Activated gamma-delta T cell treated with Interleukin-2 at 50 U/mL for 16 hours (primary cell): ENCODE results near the gene RNF146.
"Not testable (repeated sequence)": the region's sequence is repeated elsewhere in the genome, so short reads cannot be mapped to it uniquely, and the experiment has no call there.

ENCODE experiments used
- DNase-seq: peaks from one replicate; pipeline ENCODE4 v3.0.0-alpha.2; 2020

Gene RNF146

DNA sequence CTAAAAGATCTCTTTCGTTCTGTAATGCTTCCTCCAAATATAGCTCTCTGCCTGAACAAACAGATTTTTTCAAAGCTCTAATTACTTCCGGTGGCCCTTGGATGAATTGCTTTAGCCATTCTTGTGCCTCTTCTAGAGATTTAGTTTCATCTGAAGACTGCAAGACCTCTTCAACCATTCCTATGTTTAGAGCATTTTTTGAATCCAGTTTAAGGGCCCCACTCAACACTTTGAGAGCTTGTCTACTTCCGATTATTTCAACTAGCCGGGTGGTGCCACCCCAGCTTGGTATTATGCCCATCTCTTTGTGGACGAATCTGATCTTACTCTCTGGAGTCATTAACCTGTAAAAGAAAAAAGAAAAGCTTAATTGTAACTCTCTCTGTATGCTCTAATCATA is 23.3 kb downstream of the RNF146 start:
- no peak for DNase-seq

DNA sequence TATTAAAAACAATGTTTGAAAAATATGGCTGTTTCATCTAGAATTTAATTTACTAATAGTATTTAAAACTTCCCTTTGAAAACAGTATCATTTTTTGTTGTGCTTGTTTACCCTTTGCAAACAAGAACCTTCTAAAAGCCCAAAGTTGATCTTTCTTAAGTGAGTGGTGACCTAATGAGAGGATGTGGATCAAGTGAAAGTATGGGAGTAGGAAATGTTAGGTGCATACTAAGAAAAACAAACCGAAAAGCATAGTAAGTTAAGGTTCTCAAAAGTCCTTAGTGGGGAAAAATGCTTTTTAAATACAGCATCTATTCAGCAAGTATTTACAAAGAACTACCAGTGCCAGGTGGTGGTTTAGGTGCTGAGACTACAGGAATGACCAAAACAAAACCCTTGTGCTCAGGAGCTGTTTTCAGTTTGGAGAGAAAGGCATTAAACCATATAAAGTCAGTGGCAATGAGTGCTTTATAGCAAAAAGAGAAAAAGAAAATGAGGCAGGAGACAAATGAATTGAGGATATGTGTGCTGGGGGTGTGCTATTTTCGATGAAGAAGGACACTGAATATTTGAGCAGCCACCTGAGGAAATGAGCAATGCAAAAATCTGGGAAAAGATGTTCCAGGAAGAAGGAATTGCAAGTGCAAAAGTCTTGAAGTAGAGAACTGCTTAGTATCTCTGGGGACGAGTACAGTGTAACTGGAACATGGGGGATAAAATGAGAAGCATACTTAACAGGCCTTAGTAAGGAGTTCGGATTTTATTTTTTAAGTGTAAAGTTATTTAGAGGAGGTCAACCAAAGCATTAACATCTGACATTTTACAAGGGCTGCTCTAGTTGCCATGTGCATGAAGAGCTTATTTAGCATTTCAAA is 24.0 kb downstream of the RNF146 start:
- no peak for DNase-seq

DNA sequence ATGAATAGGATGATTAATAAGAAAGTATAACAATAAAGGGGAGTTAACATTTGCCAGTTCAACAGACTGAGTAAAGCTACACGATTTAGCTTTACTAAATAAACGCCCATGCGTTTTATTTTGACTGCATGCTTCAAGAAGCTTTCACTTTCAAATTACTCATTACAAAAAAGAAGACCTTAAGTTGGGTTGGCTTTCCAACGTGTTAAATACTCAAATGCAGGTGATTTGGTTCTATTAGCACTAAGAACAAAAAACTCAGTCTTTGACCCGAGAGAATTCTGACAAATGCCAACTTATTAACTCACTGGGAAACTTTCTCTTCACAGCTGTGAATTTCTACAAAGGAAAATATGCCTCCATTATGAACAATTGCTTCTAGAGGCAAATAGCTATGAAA is 24.8 kb downstream of the RNF146 start:
- no peak for DNase-seq

DNA sequence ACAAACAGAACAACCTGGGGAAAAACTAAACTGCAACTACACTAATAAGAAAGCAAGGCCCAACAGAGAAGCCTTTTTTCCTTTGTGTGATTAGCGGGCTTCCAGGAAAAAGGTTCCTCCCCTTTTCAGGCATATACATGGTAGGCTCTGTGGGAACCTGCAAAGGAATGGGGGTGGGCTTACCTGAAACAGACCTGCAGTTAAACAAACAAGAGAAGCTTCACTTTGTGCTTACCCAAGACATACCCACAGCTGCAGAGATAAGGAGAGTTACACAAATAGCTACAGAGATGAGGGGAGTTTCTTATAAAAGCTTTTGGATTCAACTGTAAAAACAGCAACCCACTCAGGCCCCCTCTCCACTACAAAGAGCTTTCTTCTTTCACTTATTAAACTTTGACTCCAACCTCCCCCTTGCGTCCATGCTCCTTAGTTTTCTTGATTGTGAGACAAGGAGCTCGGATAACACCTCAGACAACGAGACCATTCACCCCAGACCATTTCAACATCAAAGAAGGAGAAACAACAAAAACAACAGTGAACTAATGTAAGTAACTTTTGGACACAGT is 30.9 kb downstream of the RNF146 start:
- DNase-seq: no peak

DNA sequence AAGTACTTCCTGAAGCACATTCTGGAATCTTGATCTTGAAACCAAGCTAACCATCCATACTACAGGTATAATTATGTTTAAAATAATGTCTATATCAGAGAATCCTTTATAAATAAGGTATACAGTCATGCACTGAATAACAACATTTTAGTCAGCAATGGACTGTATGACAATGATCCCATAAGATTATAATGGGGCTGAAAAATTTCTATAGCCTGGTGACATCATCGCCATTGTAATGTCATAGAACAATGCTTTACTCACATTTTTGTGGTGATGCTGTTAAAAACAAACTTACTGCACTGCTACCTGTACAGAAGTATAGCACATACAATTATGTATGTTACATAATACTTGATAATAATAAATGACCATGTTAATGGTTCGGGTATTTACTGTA is 31.8 kb downstream of the RNF146 start:
- no peak for DNase-seq

DNA sequence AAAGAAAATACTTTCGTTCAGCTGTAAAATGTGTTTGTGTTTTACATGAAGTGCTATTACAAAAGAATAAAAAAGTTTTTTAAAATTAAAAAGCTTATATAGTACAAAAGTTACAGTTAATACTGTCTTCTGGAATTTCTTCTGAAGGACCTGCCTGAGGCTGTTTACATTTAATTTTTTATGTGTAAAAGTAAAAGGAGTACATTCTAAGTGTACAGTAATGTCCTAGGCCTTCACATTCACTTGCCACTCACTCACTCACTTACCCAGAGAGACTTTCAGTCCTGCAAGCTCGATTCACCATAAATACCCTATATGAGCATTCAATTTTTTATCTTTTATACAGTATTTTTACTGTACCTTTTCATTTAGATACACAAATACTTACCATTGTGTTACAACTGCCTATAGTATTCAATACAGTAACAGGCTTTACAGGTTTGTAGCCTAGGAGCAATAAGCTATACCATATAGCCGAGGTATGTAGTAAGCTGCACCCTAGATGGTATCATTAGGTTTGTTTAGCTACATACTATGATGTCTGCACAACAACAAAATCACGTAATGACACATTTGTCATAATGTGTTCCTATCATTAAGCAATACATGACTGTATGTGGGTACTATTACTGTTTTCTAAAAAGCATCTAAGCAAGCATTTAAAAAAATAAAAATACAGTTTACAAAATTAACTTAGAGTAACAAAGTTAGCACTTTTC is 33.0 kb downstream of the RNF146 start:
- no peak for DNase-seq

DNA sequence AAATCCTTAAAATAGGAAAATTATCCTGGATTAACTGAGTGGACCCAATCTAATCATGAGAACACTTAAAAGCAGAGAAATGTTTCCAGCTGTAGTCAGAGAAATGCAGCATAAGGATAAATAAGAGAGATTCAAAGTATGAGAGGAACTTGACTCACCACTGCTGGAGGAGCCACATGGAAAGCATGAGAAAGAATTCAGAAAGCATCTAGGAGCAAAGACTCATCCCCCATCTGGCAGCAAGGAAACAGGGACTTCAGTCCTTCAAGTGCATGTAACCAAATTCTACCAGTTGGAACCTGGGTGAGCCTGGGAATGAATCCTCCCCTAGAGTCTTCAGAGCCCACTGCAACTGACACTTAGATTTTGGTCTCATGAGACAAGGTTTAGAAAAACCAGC is 33.7 kb downstream of the RNF146 start:
- DNase-seq: no peak

DNA sequence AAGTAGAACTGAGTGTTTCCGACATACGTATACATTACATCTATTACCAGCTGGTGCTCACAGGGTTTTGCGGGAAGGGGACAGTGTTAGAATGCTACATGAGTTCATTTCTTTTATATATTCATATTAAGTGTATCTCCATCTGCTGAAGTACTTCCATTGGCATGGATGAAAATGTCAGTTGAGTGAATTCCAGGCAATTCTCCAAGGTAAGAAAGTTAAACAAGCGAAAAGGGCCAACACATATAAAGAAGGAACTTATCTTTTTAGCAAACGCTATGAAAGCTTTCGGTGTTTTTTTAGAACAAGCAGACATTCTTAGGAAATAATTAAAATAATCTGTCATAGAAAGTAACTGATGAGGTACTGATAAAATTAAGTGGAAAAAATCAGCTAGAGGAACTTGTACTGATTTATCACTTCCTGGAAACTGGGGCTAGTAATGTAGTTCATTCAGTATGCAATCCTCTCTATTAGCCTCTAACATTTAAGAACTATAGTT is 34.6 kb downstream of the RNF146 start:
- DNase-seq: no peak

DNA sequence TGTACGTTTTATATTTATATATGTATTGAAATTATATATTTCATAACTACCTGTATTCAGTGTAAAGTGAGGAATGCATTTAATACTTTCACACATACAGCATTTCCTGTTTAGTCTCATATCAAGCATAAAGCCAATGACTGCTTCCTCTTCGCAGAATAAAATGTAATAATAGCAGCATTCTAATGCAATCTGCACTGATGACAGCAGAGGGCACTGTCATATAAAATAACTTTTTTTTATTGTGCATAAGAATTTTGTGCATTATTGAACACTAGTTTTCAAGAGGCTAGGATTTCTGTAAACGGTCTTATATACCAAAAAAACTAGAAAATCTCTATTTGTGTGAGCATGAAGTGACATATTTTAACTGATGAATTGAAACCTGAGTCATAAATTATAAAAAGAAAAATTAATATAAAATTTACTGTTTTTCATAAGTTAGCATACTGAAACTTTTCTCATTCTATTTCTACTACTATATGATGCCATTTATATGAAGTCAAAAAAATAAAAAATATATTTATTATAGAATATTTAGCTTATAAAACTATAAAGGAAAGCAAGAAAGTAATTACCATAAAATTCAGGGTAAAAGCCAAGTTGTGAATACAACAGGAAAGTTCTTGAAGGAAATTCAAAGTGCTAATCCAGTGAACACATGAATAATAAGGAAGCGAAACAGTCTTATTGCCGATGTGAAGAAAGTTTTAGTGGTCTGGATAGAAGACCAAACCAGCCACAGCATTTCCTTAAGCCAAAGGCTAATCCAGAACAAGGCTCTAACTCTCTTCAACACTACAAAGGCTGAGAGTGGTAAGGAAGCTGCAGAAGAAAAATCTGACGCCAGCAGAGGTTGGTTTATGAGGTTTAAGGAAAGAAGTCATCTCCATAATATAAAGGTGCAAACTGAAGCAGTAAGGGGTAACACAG is 36.3 kb downstream of the RNF146 start:
- peak; percentile 16 for DNase-seq

DNA sequence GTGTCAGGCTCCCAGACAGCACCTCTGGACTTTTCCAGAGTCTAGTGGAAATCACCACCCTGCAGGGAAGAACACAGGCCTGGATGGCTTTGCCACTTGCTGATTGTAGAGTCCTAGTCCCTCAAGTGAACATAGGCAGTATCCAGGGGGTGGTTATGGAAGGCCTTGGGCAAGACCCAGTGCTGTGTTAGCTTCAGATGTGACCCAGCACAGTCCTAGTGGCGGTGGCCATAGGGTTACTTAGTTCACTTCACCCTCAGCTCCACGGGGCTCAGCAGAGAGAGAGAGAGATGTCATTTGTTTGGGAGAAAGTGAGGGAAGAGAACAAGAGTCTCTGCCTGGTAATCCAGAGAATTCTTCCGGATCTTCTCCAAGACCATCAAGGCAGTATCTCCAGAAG is 37.3 kb downstream of the RNF146 start:
- DNase-seq: no peak

DNA sequence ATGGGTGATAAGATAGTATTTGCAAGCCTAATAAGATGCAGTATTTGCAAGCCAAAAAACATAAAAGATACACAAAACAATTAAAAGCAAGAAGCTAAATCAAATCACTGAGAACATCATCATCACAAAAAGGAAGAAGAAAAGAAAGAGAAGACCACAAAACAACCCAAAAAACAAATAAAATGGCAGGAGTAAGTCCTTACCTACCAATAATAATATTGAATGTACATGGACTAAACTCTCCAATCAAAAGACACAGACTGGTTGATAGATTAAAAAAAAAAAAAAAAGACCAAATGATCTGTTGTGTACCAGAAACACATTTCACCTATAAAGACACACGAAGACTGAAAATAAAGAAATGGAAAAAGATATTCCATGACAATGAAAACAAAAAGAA is 39.1 kb downstream of the RNF146 start:
- DNase-seq: no peak

DNA sequence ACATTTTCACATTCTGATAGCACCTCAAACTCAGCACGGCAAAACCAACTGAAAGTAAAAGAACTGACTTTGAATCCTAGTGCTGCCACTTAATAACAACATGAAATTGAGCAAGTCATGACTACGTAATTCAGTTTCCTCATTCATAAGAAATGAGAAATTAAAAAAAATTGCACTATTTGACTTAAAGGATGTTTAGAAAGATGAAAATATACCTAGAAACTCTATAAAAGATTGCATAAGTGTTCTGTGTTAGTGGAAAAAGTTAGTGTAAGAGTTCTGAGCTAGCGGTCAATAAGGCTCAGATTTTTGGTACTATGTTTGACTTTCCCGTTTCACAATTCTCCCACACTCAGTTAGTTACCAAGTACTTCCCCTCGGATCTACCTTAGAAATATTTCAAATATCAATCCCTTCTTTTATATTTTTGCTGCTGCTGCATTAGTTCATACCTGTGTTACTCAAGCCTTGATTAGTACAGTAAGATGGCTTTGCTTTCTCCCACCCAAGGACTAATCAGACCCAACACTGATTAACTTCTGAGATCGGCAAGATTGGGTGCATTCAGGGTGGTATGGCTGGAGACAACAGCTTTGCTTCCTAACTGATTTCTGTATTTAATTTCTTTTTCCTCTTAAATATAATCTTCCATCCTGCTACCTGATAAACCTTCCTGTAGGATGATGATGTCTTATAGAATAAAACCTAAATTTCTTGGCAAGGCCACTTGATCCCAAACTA is 50.9 kb downstream of the RNF146 start:
- DNase-seq: no peak

DNA sequence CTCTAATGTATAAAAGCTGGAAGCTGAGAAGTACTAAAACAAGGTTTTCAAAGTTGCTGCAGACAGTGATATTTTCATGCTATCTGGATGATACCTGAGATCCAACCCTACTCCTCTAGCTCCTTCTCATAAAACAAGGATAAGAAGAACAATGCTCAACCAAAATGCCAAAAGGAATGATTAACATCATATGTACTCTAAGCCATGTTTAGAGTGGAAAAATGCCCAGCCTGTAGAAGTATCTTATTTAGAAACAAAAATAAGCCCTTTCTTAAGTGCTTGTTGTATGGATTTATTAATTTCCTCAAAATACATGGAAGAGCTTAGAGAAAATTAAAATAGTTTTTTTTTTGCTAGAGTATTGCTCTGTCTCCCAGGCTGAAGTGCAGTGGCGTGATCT is 53.0 kb downstream of the RNF146 start:
- DNase-seq: no peak

DNA sequence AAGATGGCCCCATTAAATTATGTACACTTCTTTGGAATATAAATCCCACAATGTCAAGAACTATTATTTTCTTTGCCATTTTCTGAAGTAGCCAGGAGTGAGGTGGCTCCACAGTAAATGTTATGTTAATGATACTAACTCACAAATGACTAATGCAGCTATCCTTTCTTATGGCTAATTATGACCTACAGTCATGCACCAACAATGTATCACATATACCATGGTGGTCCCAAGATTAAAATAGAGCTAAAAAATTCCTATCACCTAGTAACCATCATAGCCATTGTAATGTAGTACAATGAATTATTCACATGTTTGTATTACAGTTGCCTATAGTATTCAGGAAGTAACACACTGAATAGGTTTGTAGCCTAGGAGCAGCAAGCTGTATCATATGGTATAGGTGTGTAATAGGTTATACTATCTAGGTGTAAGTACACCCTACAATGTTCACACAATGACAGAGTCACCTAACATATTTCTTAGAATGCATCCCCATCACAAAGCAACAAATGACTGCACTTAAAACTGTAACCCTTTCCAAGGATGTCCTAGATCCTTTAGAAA is 61.5 kb downstream of the RNF146 start:
- no peak for DNase-seq

DNA sequence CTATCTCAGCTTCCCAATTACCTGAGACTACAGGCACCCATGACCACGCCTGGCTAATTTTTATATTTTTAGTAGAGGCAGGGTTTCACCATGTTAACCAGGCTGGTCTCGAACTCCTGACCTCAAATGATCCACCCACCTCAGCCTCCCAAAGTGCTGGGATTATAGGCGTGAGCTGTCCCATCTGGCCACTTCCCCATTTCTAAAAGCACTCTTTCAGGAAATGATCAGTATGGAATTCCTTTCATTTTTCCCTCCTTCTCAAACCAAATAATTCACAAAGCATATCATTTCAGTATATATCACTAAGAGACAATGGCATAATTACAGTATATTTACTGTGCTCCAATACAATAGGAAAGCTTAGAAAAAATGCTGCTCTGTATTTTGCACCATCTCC is 64.6 kb downstream of the RNF146 start:
- not testable (repeated sequence) for DNase-seq

DNA sequence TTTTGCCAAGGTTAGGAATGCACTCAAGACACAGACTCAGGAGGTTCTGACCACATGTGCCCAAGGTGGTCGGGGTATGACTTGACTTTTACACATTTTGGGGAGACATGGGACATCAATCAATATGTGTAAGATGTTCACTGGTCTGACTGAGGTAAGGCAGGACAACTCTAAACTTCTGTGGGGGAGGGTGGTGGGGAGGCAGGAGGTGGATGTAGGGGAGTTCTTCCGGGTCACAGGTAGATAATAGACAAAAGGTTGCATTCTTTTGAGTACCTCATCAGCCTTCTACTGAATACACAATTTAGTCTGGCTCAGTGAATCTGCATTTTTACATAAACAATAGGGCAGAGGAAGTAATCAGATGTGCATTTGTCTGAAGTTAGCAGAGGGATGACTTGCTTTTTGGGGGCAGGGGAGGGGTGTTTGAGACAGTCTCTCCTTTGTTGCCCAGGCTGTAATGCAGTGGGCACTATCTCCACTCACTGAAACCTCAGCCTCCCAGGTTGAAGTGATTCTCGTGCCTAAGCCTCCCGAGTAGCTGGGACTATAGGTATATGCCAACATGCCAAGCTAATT is 65.8 kb downstream of the RNF146 start:
- no peak for DNase-seq
